Activated CD8-positive, alpha-beta memory T cell treated with anti-CD3 and anti-CD28 coated beads for 48 hours (primary cell): Measurements from ENCODE around the gene GAS1.

Experiments
- DNase-seq, 3 experiments: peaks; one replicate each; pipeline ENCODE4 v3.0.0-alpha.2; 2020; ENCODE audit warnings: low read depth in 2 of 3, low spot score in 2 of 3

The GAS1 gene

DNA sequence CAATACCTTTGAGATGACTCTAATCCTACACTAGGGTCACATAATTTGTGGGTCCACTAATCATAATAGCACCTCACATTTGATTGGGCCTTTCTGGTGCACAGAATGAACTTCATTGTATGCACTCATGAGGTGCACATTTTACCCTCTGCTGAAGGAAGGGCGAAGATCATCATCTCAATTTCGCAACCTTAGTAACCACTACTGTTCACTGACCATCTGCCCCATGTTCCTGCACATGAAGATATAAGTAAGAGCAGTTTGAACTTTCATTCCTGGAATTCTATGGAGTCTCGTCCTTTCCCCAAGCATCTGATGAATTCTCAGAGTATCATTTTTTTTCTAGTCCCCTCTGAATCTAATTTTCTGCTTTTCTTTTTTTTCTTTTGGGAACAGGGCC, 21.2 kb downstream of the GAS1 start:
- no peak for DNase-seq

GRCh38 chr9:86925686-86926085, 21.6 kb downstream of the GAS1 start:
- DNase-seq, result no peak

DNA sequence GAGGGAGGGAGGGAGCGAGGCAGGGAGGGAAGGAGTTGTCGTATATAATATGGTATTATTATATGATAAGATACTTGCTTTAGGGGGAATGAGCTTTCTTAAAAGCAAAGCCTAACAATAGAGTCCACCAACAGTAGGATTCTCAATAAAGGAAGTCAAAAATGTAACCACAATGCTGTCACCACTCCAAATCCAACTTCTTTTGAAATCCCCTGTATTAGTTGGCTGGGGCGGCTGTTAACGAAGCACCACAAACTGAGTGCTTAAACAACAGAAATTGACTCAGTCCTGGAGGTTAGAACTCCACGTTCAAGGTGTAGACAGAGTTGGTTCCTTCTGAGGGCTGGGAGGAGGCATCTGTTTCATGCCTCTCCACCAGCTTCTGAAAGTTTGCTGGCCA, 23.1 kb downstream of the GAS1 start:
- DNase-seq, result no peak

DNA sequence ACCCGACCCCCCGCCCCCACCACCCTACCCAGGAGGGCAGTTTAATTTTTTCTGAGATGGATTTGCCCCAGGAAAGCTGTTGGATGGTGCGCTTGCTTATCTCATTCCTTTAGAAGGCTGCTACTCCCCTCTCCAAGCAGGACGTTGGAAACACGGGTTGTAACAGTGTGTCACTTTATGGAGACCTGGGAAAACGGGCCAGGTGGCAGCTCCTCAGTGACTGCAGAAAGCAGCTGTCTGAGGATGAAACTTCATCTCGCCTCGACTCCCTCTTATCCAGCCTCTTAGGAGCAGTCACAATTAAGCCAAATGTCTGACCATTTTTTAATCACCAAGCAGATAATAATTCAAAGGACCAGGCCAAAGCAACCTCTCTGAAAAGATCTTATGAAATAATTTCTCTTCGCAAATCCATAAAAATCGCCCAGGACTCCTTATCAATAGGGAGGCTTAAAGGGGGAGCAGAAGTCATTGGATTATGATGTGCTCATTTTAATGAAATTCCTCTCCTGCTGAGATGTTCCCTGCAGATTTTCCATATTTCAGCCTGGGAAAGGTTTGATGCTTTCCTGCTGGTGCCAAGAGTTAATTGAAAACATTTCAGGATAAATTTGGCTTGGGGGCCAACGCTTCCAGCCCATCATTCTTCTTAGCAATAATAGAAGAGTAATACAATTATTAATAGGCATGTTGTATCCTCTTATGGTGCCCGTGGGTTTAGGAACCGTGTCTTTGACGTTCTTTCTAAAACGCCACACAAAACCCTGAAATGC, 26.0 kb downstream of the GAS1 start:
- DNase-seq, result no peak

GRCh38 chr9:86918556-86918955, 28.8 kb downstream of the GAS1 start:
- DNase-seq, result no peak

GRCh38 chr9:86912210-86912609, 35.1 kb downstream of the GAS1 start:
- no peak for DNase-seq

- DNase-seq, result no peak
Observed at GRCh38 chr9:86909388-86909787, 37.9 kb downstream of the GAS1 start.

DNA sequence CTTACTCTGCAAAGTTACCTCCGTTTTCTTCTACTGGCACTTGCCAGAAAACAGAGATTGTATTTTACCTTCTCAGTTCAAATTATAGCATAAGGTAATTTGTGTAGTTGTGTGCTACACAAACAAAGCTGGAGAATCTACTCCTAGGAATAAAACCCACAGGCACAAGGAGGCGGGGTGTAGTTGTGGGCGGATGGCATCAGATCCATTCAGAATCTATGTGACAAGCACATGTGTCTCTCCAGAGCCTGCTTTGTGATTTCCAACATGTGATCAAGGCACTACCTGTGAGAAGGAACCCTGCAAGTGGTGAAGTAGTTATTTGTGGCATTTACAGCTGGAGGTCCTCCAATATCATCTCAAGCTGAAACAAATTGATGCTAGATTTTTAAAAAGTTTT, 39.0 kb downstream of the GAS1 start:
- no peak for DNase-seq

DNA sequence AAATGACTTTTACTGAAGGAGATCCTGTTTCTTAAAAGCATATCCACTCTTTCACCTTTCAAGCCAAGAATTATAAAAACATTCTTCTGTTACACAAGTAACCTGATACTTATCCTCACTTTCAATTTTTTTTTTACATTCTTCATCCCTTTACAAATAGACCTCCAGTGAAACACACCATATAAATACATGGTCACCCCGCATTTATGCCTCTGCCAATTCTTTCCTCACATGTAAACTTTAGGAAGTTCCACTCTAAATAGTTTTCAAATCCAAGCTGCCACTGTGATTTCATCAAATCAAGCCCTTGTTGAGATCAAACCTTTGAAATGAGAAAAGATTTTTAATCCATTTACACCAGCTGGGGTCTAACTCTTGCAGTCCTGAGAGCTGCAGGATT, 40.0 kb downstream of the GAS1 start:
- DNase-seq, result no peak

GRCh38 chr9:86903734-86904085, 43.6 kb downstream of the GAS1 start:
- DNase-seq, result no peak

DNA sequence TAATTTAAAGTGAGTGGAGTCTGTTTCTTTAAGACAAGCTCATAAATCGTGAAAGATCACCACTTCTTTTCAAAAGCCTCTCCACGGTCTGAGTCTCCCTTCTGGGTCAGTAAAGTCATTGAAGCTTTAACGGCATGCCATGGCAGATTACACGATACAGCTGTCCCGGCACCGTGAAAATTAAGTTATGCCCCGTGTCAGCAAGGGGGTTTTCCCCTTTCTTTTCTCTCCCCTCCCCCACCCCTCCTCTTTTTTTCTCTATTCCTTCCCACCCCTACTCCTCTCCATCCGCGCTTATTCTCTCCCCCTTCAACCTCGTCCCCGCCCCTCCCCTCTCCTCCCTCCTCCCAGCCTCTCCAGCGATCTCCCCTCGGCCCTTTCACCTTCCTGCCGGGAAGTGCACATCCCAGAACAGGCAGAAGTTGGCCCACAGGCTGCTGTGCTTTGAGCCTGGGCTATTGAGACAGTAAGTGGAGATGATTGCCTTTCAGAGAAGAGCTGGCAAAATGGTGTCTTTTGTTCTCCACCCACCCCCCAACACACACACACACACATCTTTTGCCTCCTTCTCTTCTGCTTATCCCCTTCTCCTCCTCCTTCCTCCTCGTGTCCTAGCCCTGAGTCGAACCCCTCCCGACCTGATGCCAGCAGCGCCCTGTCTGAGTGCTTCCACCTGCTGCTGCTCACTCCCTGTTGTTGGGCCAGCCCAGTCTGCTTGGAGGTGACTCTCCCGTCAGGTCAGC, 44.1 kb downstream of the GAS1 start:
- no peak for DNase-seq

GRCh38 chr9:86902586-86902985, 44.7 kb downstream of the GAS1 start:
- no peak for DNase-seq

- DNase-seq, result no peak
Observed at GRCh38 chr9:86902176-86902575, 45.1 kb downstream of the GAS1 start.

DNA sequence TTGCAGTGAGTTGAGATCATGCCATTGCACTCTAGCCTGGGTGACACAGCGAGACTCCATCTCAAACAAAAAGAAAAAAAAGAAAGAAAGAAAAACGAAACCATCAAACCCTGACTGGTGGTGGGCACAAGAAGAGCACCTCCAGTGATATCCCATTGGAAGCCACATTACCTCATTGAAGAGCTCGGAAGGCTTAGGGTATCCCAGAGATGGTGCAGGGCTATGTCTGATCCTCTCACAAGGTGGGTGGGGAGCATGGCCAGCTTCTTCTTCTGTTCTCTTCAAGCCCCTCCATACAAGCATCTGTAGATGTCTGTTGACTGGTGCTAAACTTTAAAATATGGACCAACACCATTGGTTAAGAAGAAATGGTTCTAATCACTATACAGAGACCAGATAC, 45.8 kb downstream of the GAS1 start:
- no peak for DNase-seq
